Gastroesophageal sphincter (tissue), 3 donors: Measurements from ENCODE around the gene NRROS.

Source experiments
- CTCF ChIP-seq, 4 experiments: fragments of 200-600 bp in 2 of 4; fragments of 450-650 bp in 2 of 4; sonication (generic) in 1 of 4; IDR thresholded peaks; one replicate each; pipeline ENCODE4 v1.5.1; 2017 to 2019; ENCODE audit warnings: antibody characterized with exemption in 4 of 4, mild to moderate bottlenecking in 2 of 4, moderate library complexity in 2 of 4
- EP300 ChIP-seq: sonication (generic); formaldehyde crosslinking; IDR thresholded peaks from one replicate; pipeline ENCODE4 v1.6.1; 2017; ENCODE audit warnings: antibody characterized with exemption, mild to moderate bottlenecking
- POLR2A ChIP-seq, 2 donors: fragments of 450-650 bp; IDR thresholded peaks; one replicate each; pipeline ENCODE4 v1.6.1; 2017; ENCODE audit warnings: antibody characterized with exemption in 2 of 2, mild to moderate bottlenecking in 2 of 2, moderate library complexity in 1 of 2
- POLR2AphosphoS5 ChIP-seq: sonication (generic); formaldehyde crosslinking; IDR thresholded peaks from one replicate; pipeline ENCODE4 v1.6.1; 2017; ENCODE audit warnings: antibody characterized with exemption

- no peak for TF ChIP-seq CTCF (IDR thresholded peaks at IDR 0.05)
- TF ChIP-seq POLR2A (IDR thresholded peaks at IDR 0.05), result no peak
- no peak for TF ChIP-seq POLR2AphosphoS5
- TF ChIP-seq EP300, result no peak
These were observed 19.3 kb upstream of the NRROS start for GRCh38 chr3:196620161-196620604.
